ENCODE results near the gene APOL1.

DNA sequence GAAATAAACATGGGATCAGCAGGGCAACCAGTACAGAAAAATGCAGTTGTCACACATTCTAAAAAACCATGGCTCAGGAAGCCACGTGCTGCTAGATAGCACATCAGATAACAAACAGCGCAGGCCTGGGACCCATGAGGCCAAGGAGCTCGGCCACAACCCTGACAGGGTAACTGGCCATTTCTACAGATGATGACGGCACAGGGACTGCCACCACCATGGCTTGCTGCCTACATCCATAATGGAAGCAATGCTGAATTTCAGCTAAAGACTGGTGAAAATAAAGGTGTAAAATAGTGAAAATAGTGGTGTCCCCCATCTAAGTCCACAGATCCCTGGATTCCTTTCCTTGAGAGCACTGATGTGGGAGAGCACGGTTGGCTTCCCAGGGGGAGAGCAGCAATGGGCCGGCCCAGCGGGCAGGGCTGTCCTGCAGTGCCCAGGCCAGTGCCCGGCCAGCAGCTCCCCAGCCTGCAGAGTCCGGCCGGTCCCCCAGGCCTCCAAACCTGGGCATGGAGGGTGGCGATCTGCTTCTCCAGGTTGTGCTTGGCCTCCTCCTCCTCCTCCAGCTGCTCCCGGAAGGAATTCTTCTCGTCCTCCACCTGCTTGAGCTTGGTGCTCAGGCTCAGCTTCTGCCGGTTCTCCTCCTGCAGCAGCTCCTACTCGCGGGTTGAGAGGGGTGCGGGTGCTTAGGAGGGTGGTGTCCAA, 40.0 kb downstream of the APOL1 start:
- TF ChIP-seq POLR2AphosphoS5 (IDR thresholded peaks at IDR 0.05; ENCODE audit: low read depth, low read length), result no peak
- TF ChIP-seq SPI1 (IDR thresholded peaks at IDR 0.05; ENCODE audit: low read depth, low read length), result no peak
- TF ChIP-seq TAF1 (IDR thresholded peaks at IDR 0.05; ENCODE audit: low read depth, low read length), result no peak

Data from GM12891 (cell line).